KBM-7 (cell line): ENCODE data around the gene ZNF555.
A peak's percentile ranks its signal among the peaks of the same experiment; 100 is the strongest.
"Not testable (repeated sequence)": the region's sequence is repeated elsewhere in the genome, so short reads cannot be mapped to it uniquely, and the experiment has no call there.

Source experiments
- DNase-seq: peaks from one replicate; pipeline ENCODE4 v3.0.0-alpha.2; 2015
- in situ Hi-C: fragments of 300-500 bp; cut with MboI; formaldehyde crosslinking; loops from 2 replicates; pipeline ENCODE4 v1.14.3; 2020; ENCODE audit warnings: low sequenced_read_pairs, low pct_unique_long_range_greater_than_20kb, mixed read lengths

Gene ZNF555

DNA sequence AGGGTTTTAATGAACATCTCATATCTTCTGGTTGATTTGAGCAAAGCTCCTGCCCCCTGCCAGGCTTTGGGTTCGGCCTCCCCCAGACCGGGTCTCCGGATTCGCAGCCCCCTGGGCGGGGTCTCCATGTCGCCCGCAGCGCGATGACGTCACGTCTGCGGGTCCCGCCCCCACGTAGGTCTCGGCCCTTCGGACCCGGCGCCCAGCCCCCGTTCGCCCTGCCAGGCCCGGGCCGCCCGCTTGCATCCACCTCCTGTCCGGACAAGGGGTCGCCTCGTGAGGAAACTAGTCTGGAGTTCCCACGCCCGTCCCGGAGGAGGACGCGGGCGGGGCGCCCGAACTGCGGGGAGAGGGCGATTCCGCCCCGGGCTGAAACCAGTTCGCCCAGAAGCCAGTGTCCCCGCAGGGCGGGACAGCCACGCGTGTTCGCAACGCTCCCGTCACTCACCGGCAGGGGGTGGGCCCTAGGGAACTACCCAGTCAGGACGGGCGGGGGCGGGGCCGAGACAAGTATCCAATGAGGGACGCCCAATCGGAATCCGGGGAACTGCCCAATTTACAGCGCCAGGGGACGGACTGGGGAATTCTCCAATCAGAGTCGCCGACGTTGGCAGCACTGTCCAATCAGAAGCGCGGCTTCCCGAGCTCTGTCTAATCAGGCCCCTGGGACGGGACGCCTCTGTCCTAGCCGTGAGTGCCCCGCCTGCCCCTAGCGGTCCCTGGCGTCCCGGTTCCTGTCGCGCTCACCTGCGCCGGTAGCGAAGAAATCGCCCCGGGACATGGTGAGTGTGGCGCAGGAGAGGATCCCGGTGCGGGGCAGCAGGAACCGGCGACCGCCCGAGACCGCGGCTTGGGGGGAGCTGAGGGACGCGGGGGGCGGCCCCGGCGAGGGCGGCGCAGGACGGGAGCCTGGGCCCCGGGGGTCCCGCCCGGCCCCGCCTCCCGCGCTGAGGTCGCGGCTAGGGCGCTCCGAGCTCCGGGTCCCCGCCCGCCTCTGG is at the start of gene ZNF555:
Gene ZNF555 (plus strand): TSS at position 682 of the 998 bp plus-strand sequence. CDS start 98 bp downstream, at position 780.
- in situ Hi-C loops = no loop called here
- DNase-seq = peak; percentile 99

DNA sequence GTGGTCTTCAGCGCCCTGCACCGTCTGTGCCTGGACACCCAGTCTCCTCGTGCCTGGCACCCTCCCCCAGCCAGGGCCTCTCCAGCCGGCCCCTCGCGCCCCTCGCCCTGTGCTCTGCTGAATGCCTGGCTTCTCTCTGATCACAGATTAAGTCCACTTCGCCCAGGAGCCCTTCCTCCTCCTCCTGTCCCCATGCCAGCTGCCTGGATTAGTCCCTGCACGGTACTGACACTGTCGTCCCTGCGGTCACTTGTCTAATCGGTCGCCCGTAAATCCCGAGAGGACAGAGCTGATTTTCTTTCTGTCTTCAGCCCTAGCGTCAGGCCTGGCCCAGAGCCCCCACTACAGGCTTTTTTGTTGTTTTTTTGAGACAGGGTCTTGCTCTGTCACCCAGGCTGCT is 49.4 kb upstream of the ZNF555 start:
- in situ Hi-C loops = no loop called here
- no peak for DNase-seq

- in situ Hi-C loops, DNase-seq: not testable (repeated sequence)
These were observed 48.6 kb upstream of the ZNF555 start for GRCh38 chr19:2792666-2793065.

- no peak for DNase-seq
- in situ Hi-C loops = no loop called here
These were observed 48.1 kb upstream of the ZNF555 start for GRCh38 chr19:2793126-2793525.

DNA sequence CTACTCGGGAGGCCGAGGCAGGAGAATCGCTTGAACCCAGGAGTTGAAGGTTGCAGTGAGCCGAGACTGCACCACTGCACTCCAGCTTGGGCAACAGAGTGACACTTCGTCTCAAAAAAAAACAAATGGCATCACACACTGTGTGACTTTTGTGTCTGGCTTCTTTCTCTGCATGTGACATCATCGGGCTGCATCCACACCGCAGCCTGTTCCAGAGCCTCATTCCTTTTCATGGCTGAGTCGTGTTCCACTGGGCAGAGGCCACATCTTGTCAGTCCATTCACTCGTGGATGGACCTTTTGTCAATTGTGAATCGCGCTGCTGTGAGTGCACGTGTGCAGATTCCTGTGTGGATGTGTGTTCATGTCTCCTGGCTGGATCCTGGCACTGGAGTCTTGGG is 47.7 kb upstream of the ZNF555 start:
- in situ Hi-C loops = no loop called here

DNA sequence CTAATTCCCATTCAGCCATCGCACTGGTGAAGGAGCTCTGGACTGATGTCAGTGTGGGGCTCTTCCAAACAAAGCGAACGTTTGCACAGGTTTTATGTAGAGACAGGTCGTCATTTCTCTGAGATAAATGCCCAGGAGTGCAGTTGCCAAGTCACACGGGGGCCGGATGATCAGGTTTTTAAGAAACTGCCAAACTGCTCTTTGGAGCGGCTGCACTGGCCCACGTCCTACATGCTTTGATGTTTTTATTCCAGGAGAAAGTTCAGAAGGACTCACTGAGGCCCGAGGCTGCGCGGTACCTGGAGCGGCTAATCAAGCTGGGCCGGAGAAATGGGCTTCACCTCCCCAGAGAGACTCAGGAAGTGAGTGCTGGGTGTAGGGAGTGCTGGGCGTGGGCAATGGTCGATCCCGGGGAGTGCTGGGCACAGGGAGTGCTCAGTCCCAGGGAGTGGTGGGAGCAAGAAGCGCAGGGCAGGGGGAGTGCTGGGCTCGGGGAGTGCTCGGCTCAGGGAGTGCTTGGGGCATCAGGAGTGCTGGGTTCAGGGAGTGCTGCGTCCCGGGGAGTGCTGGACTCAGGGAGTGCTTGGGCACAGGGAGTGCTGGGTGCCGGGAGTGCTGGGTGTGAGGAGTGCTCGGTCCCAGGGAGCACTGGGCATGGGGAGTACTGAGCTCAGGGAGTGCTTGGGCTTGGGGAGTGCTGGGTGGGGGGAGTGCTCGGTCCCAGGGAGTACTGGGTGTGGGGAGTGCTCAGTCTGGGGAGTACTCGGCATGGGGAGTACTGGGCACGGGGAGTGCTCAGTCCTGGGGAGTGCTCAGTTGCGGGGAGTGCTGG is 45.2 kb upstream of the ZNF555 start:
- in situ Hi-C loops = no loop called here
- DNase-seq = no peak

More for the DNA sequence above, 47.7 kb upstream of the ZNF555 start:
- DNase-seq = no peak

- DNase-seq = no peak
- in situ Hi-C loops = no loop called here
These were observed 44.5 kb upstream of the ZNF555 start for GRCh38 chr19:2796659-2797266.

GRCh38 chr19:2797280-2797679 is 44.0 kb upstream of the ZNF555 start:
- in situ Hi-C loops = no loop called here
- DNase-seq = no peak

DNA sequence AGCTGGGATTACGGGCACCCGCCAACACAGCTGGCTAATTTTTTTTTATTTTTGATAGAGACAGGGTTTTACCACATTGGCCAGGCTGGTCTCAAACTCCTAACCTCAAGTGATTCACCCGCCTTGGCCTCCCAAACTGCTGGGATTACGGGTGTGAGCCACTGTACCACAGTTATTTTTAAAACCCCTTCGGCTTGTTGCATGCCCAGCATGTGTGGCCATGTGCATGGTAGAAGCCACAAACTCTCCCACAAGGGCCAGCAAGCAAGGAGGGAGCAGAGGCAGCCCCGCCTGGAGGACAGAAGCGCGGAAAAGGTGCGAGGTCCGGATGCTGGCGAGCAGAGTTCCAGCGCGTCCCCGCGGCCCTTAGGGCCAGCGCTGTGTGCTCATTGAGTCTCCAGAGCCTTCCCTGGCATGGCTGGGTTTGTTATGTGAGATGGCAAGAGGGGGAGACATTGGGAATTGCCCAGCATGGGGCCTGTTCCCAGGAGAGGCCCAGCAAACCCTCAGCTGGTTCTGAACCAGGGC is 43.1 kb upstream of the ZNF555 start:
- no peak for DNase-seq
- in situ Hi-C loops = no loop called here

GRCh38 chr19:2798733-2799132 is 42.5 kb upstream of the ZNF555 start:
- no peak for DNase-seq

GRCh38 chr19:2799273-2800020 is 41.8 kb upstream of the ZNF555 start:
- in situ Hi-C loops = no loop called here
- no peak for DNase-seq

More at GRCh38 chr19:2798733-2799132, 42.5 kb upstream of the ZNF555 start:
- in situ Hi-C loops = no loop called here

DNA sequence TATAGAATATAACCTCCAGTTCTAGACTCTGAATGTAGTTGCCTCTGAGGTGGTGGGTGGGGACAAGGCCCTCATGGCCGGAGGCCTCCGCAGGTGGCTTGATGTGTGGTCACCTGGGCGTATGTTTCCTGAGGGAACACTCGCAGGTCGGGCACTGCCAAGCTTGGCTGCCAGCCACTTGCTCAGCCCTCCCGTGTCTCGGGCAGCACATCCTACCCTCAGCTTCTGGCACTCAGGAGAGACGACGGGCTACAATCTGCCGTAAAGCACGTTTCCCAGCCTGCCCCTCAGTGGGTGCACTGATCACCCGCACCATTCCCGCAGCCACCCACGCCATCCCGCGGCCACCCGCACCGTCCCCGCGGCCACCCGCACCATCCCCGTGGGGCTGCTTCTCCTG is 40.8 kb upstream of the ZNF555 start:
- in situ Hi-C loops = no loop called here
- no peak for DNase-seq

- in situ Hi-C loops = no loop called here
- DNase-seq = no peak
These were observed 38.4 kb upstream of the ZNF555 start for GRCh38 chr19:2802826-2803225.

DNA sequence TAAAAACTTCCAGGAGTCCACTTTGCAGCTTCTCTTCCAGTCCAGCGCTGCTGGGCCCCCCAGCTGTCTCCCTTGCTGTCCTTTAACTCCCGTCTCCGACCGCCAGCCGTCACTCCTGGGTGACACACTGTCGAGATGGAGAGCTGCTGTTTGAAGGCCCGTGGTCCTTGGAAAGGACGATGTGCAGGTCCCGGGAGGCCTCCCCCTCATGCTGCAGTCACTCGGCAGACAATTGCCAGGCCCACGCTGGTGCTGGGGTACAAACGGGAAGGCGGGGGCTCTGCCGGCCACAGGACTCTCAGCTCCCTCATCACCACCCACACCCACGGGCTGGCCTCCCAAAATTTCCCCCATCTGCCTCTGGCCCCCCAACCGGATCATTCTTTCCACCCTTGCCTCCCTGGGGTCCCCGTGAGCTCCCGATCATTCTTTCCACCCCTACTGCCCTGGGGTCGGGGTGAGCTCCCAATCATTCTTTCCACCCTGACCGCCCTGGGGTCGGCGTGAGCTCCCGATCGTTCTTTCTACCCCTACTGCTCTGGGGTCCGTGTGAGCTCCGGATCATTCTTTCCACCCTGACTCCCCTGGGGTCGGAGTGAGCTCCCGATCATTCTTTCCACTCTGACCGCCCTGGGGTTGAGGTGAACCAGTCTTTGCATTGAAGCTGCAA is 37.7 kb upstream of the ZNF555 start:
- in situ Hi-C loops = no loop called here
- no peak for DNase-seq

GRCh38 chr19:2804156-2805004 is 36.9 kb upstream of the ZNF555 start:
- in situ Hi-C loops = no loop called here
- no peak for DNase-seq

GRCh38 chr19:2805261-2805900 is 35.9 kb upstream of the ZNF555 start:
- no peak for DNase-seq
- in situ Hi-C loops = no loop called here
